ENCODE results near the gene NDUFS3.

- TF ChIP-seq CTCF (conservative IDR thresholded peaks at IDR 0.05; ENCODE audit: low read depth in 2 of 2) (no peak), POLR2AphosphoS5 (IDR thresholded peaks at IDR 0.05; ENCODE audit: low read depth) (no peak), EZH2phosphoT487 (IDR thresholded peaks at IDR 0.05; ENCODE audit: unreplicated experiment) (no peak), EZH2 (IDR thresholded peaks at IDR 0.05; ENCODE audit: low read depth, unreplicated experiment) (no peak), REST (IDR thresholded peaks at IDR 0.05; ENCODE audit: unreplicated experiment) (no peak), ZNF462 (CRISPR knock-in tag; IDR thresholded peaks at IDR 0.05) (no peak), CREB1 (CRISPR knock-in tag; IDR thresholded peaks at IDR 0.05; ENCODE audit: low read depth) (no peak), JUNB (IDR thresholded peaks at IDR 0.05; ENCODE audit: unreplicated experiment) (no peak), ETS1 (IDR thresholded peaks at IDR 0.05) (no peak), NANOG (IDR thresholded peaks at IDR 0.05; ENCODE audit: borderline replicate concordance) (no peak), ZNF331 (CRISPR knock-in tag; IDR thresholded peaks at IDR 0.05; ENCODE audit: low read depth) (no peak), ZNF114 (CRISPR knock-in tag; IDR thresholded peaks at IDR 0.05) (no peak), STAT1 (IDR thresholded peaks at IDR 0.05; ENCODE audit: unreplicated experiment) (no peak)
Measured at GRCh38 chr11:47587723-47588326, 9.0 kb downstream of the NDUFS3 start.

All from GM23338 (cell line).